Mesenchymal stem cell (in vitro differentiated cells and primary cell): ENCODE measurements around the gene PIP4K2A.

Experiments used
- DNase-seq: peaks from one replicate; pipeline ENCODE4 v3.0.0-alpha.2; 2013
- H2AFZ ChIP-seq: one replicate; pipeline ENCODE4 v1.6.1; 2013; ENCODE audit warnings: low read depth, mild to moderate bottlenecking, control low read depth, inconsistent platforms, low read length, moderate library complexity
- H2AK5ac ChIP-seq: 2 replicates; pipeline ENCODE4 v1.6.1; 2013; ENCODE audit warnings: low read length, moderate library complexity, mild to moderate bottlenecking, inconsistent platforms; ENCODE audit not compliant: severe bottlenecking
- H2BK120ac ChIP-seq: one replicate; pipeline ENCODE4 v1.6.1; 2013; ENCODE audit warnings: low read depth, mild to moderate bottlenecking, inconsistent platforms, low read length, moderate library complexity
- H2BK12ac ChIP-seq, 2 experiments: one replicate each; pipeline ENCODE4 v1.6.1; 2013; ENCODE audit warnings: inconsistent platforms in 2 of 2, low read length in 2 of 2, mild to moderate bottlenecking in 2 of 2, moderate library complexity in 2 of 2, control low read depth in 1 of 2
- H2BK15ac ChIP-seq: one replicate; pipeline ENCODE4 v1.6.1; 2013; ENCODE audit warnings: mild to moderate bottlenecking, low read depth, inconsistent platforms; ENCODE audit not compliant: poor library complexity, severe bottlenecking
- H2BK5ac ChIP-seq: 2 replicates; pipeline ENCODE4 v1.6.1; 2013; ENCODE audit warnings: low read depth, mild to moderate bottlenecking, low read length, control low read depth, inconsistent platforms; ENCODE audit not compliant: poor library complexity, severe bottlenecking
- H3K14ac ChIP-seq, 2 experiments: one replicate each; pipeline ENCODE4 v1.6.1; 2013; ENCODE audit warnings: inconsistent platforms in 2 of 2, low read length in 2 of 2, control low read depth in 1 of 2, mild to moderate bottlenecking in 1 of 2, moderate library complexity in 1 of 2
- H3K18ac ChIP-seq, 2 experiments: one replicate each; pipeline ENCODE4 v1.6.1; 2013; ENCODE audit warnings: inconsistent platforms in 2 of 2, low read length in 2 of 2, control low read depth in 1 of 2, low read depth in 1 of 2, mild to moderate bottlenecking in 1 of 2
- H3K23ac ChIP-seq, 2 experiments: one replicate each; pipeline ENCODE4 v1.6.1; 2013; ENCODE audit warnings: inconsistent platforms in 2 of 2, low read length in 2 of 2, mild to moderate bottlenecking in 2 of 2, moderate library complexity in 2 of 2, control low read depth in 1 of 2
- H3K27ac ChIP-seq: 2 replicates; pipeline ENCODE4 v1.5.1; 2013; ENCODE audit warnings: mild to moderate bottlenecking, moderate library complexity, low read length, control low read depth, inconsistent platforms; ENCODE audit not compliant: poor library complexity, severe bottlenecking
- H3K27me3 ChIP-seq, 2 experiments: 2 replicates each; pipeline versions ENCODE4 v1.6.1 to v1.7.0; 2013; ENCODE audit warnings: low read length in 2 of 2, mild to moderate bottlenecking in 2 of 2, moderate library complexity in 2 of 2, control low read depth in 1 of 2, inconsistent platforms in 1 of 2; ENCODE audit not compliant: control insufficient read depth in 1 of 2, insufficient read depth in 1 of 2
- H3K36me3 ChIP-seq, 2 experiments: 2 replicates each; pipeline versions ENCODE4 v1.6.1 to v1.7.0; 2013; ENCODE audit warnings: low read length in 2 of 2, control low read depth in 1 of 2, inconsistent platforms in 1 of 2, low read depth in 1 of 2, mild to moderate bottlenecking in 1 of 2; ENCODE audit not compliant: insufficient read depth in 2 of 2, control insufficient read depth in 1 of 2
- H3K4ac ChIP-seq, 2 experiments: one replicate each; pipeline ENCODE4 v1.6.1; 2013; ENCODE audit warnings: inconsistent platforms in 2 of 2, low read length in 2 of 2, mild to moderate bottlenecking in 2 of 2, moderate library complexity in 2 of 2, control low read depth in 1 of 2, low read depth in 1 of 2
- H3K4me1 ChIP-seq: 2 replicates; pipeline ENCODE4 v1.6.1; 2013; ENCODE audit warnings: low read depth, low read length, control low read depth; ENCODE audit not compliant: control insufficient read depth, insufficient read depth
- H3K4me2 ChIP-seq: 2 replicates; pipeline ENCODE4 v1.6.1; 2013; ENCODE audit warnings: low read length, mild to moderate bottlenecking, inconsistent platforms; ENCODE audit not compliant: poor library complexity, severe bottlenecking
- H3K4me3 ChIP-seq, 2 experiments: 2 replicates each; pipeline versions ENCODE4 v1.5.1 to v1.7.0; 2013; ENCODE audit warnings: low read length in 2 of 2, mild to moderate bottlenecking in 2 of 2, control low read depth in 1 of 2, low read depth in 1 of 2; ENCODE audit not compliant: insufficient read depth in 1 of 2
- H3K79me1 ChIP-seq: replicated peaks from 2 replicates; pipeline ENCODE4 v1.6.1; 2013; ENCODE audit warnings: mild to moderate bottlenecking, control low read depth, low read length, inconsistent platforms; ENCODE audit not compliant: poor library complexity, severe bottlenecking
- H3K9ac ChIP-seq: 2 replicates; pipeline ENCODE4 v1.7.0; 2013; ENCODE audit warnings: mild to moderate bottlenecking, low read length, moderate library complexity
- H3K9me3 ChIP-seq: 2 replicates; pipeline ENCODE4 v1.7.0; 2013; ENCODE audit warnings: mild to moderate bottlenecking, low read length; ENCODE audit not compliant: control insufficient read depth
- H4K8ac ChIP-seq: one replicate; pipeline ENCODE4 v1.6.1; 2013; ENCODE audit warnings: inconsistent platforms, mild to moderate bottlenecking, low read length, moderate library complexity
- H4K91ac ChIP-seq: one replicate; pipeline ENCODE4 v1.6.1; 2013; ENCODE audit warnings: mild to moderate bottlenecking, low read length, inconsistent platforms
- WGBS: methylation state at CpG from one replicate; pipeline ENCODE4 v1.1.7; 2013; ENCODE audit warnings: mixed read lengths; 5-methylcytosine and 5-hydroxymethylcytosine counted together

Gene PIP4K2A

DNA sequence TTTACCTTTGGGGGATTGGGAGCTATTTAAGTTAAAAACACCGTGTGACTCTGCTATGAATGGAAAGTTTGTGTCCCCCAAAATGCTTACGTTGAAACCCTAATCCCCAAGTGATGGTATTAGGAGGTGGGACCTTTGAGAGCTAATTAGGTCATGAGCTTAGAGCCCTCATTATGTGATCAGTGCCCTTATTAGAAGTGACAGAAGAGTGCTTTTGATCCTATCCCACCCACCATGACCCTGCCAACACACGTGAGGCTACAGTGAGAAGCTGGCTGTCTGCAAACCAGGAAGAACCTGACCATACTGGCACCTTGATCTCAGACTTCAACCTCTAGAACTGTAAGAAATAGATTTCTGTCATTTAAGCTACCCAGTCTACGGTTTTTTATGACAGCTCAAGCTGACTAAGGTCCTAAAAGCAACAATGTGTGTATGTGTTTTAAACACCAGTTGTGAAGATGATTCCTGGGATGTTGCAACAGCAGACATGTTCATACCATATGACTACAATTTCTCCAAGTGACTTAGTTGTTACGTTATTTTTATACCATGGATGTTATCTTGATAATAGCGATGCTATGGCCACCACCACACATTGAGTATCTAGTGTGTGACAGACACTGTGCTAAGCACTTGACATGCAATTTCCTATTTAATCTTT lies 124.4 kb downstream of the PIP4K2A start:
- 75% methylated on average over 5 of the region's 6 CpGs for WGBS
- H2AK5ac ChIP-seq: no peak overlapping the region
- H3K79me1 ChIP-seq: peaks cover 31% of the 10 kb centered on the region
- no peak overlapping the region for H3K18ac ChIP-seq
- no peaks in the 10 kb centered on the region for H3K27me3 ChIP-seq
- no peaks in the 10 kb centered on the region for H3K9me3 ChIP-seq
- no peak overlapping the region for H2AFZ ChIP-seq
- H3K4me3 ChIP-seq: no peak overlapping the region
- H2BK5ac ChIP-seq: no peak overlapping the region
- H2BK12ac ChIP-seq: no peak overlapping the region
- H3K27ac ChIP-seq: no peak overlapping the region
- peaks cover 20 to 49% of the 10 kb centered on the region in 2 experiments for H3K36me3 ChIP-seq
- no peak overlapping the region for H4K91ac ChIP-seq
- no peak overlapping the region for H2BK15ac ChIP-seq
- no peak overlapping the region for H3K9ac ChIP-seq
- no peak for DNase-seq
- no peak overlapping the region for H3K4ac ChIP-seq
- no peak overlapping the region for H3K14ac ChIP-seq
- H2BK120ac ChIP-seq: no peak overlapping the region
- no peak overlapping the region for H3K23ac ChIP-seq
- H4K8ac ChIP-seq: no peak overlapping the region
- no peak overlapping the region for H3K4me2 ChIP-seq
- H3K4me1 ChIP-seq: no peaks in the 10 kb centered on the region

DNA sequence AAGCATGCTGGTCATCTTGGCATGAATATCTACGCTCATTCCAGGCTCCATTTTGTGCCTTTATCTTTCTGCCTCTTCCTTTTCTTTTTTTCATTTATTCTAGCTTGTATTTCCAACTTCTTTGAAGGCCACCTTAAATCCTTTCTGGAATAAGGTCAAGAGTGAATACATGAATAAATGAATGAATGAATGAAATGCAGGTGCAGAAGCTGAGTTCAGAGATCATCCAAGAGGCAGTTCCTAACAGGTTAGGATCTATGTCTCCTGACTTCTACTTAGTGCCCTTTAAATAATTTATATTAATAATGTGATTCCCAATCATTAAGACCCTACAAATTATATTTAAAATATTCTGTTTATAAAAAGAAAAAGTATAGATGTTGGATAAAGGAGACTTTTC lies 125.9 kb downstream of the PIP4K2A start:
- Histone ChIP-seq H3K4me2 (no peak overlapping the region), H3K9me3 (no peaks in the 10 kb centered on the region), H3K4me1 (peaks cover 2% of the 10 kb centered on the region), H2AFZ (no peak overlapping the region), H3K27ac (no peak overlapping the region), H3K79me1 (peaks cover 36% of the 10 kb centered on the region), H3K4ac (no peak overlapping the region), H3K36me3 (peaks cover 24 to 59% of the 10 kb centered on the region in 2 experiments), H2BK5ac (no peak overlapping the region), H2BK12ac (no peak overlapping the region), H3K23ac (no peak overlapping the region), H3K27me3 (no peaks in the 10 kb centered on the region), H3K14ac (no peak overlapping the region), H2BK120ac (no peak overlapping the region), H3K18ac (no peak overlapping the region), H3K9ac (no peak overlapping the region), H2AK5ac (no peak overlapping the region), H2BK15ac (no peak overlapping the region), H4K91ac (no peak overlapping the region), H3K4me3 (no peak overlapping the region), H4K8ac (no peak overlapping the region)
- no peak for DNase-seq
- 100% methylated on average over 1 of the region's 1 CpG for WGBS

DNA sequence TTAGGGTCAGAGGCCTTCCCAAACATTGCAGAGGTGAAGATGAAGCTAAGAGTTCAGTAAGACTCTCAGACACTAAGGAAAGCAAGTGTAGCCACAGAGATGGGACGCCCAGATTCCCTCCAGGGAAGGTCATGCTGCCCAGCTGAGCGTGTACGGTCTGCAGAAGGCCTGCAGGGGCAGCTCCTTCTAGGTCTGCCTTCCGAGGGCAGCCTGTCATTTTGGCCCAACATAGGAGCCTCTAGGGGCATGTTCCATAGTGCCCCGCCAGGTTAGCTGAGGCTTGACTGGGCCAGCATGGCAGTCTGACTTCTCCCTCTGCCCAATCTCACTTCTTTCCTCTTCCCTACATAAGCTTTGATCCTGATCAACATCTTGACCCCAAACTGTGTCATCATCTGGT lies 130.7 kb downstream of the PIP4K2A start:
- no peak for DNase-seq
- Histone ChIP-seq H2BK15ac (no peak overlapping the region), H3K27me3 (no peaks in the 10 kb centered on the region), H3K18ac (no peak overlapping the region), H2AK5ac (no peak overlapping the region), H3K23ac (no peak overlapping the region), H2BK5ac (no peak overlapping the region), H3K4me3 (no peak overlapping the region), H2BK12ac (no peak overlapping the region), H3K9me3 (no peaks in the 10 kb centered on the region), H4K8ac (no peak overlapping the region), H3K4me2 (no peak overlapping the region), H3K4me1 (peaks cover 2% of the 10 kb centered on the region), H4K91ac (no peak overlapping the region), H3K14ac (no peak overlapping the region), H3K27ac (no peak overlapping the region), H3K36me3 (peaks cover 26 to 57% of the 10 kb centered on the region in 2 experiments), H3K9ac (no peak overlapping the region), H3K4ac (no peak overlapping the region), H2BK120ac (no peak overlapping the region), H2AFZ (no peak overlapping the region), H3K79me1 (peaks cover 34% of the 10 kb centered on the region)
- 82% methylated on average over 5 of the region's 5 CpGs for WGBS

DNA sequence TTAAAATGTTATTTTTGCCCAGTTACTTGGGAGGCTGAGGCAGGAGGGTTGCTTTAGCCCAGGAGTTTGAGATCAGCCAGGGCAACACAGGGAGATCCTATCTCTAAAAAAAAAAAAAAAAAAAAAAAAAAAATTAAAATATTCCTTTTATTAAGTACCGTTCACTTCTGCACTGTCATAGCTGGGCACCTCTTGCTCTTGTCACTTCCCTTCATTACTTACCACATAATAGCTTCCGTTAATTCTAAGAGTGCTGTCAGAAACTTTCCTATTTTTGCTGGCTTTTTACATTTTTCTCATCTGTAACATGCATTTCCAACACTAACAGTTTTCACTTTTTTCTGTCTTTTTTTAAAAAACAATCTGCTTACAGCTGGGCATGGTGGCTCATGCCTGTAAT lies 132.9 kb downstream of the PIP4K2A start:
- H2BK15ac ChIP-seq: no peak overlapping the region
- H4K8ac ChIP-seq: no peak overlapping the region
- H2BK5ac ChIP-seq: no peak overlapping the region
- H2AFZ ChIP-seq: no peak overlapping the region
- WGBS: 96% methylated on average over 2 of the region's 2 CpGs
- no peak overlapping the region for H2AK5ac ChIP-seq
- no peak overlapping the region for H3K14ac ChIP-seq
- H3K4me3 ChIP-seq: no peak overlapping the region
- peaks cover 33 to 51% of the 10 kb centered on the region in 2 experiments for H3K36me3 ChIP-seq
- H3K18ac ChIP-seq: no peak overlapping the region
- no peak overlapping the region for H3K9ac ChIP-seq
- no peaks in the 10 kb centered on the region for H3K27me3 ChIP-seq
- no peak overlapping the region for H3K27ac ChIP-seq
- H3K23ac ChIP-seq: no peak overlapping the region
- H3K4me1 ChIP-seq: peaks cover 2% of the 10 kb centered on the region
- peaks cover 45% of the 10 kb centered on the region for H3K79me1 ChIP-seq
- H2BK12ac ChIP-seq: no peak overlapping the region
- no peaks in the 10 kb centered on the region for H3K9me3 ChIP-seq
- H3K4ac ChIP-seq: no peak overlapping the region
- H4K91ac ChIP-seq: no peak overlapping the region
- no peak for DNase-seq
- no peak overlapping the region for H3K4me2 ChIP-seq
- no peak overlapping the region for H2BK120ac ChIP-seq
